NT2/D1 (cell line): ENCODE results near the gene ETDC.

ENCODE experiments used
- SUZ12 ChIP-seq: IDR thresholded peaks from 2 replicates; pipeline ENCODE4 v1.6.1; 2011; ENCODE audit not compliant: insufficient read length, insufficient read depth; ENCODE audit errors: extremely low read depth
- YY1 ChIP-seq: IDR thresholded peaks from 2 replicates; pipeline ENCODE4 v1.6.1; 2011; ENCODE audit not compliant: insufficient read length, insufficient read depth
- ZNF274 ChIP-seq: IDR thresholded peaks from 2 replicates; pipeline ENCODE4 v1.6.1; 2011; ENCODE audit warnings: mild to moderate bottlenecking, low read depth, low read length

DNA sequence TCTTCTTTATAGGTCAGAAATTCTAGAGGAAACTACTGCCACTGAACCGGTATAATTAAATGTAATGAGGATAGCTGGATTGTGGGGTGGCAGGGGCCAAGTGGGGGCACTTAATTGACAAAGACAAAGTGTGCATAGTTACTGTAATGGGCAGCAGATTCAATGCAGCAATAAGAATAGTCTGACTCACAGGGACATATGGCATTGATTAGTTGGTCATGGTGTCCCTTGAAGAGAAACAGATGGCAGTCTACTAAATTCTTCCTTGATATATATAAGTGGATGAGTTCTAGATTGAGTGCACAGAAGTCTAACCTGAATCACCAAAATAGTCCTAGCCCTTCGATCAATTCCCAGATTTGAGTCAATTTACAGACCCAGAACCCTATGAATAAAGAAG lies 31.6 kb downstream of the ETDC start:
- TF ChIP-seq SUZ12 (no peak), ZNF274 (no peak), YY1 (no peak)
